ENCODE data around the gene NAP1L5.

The NAP1L5 gene

DNA sequence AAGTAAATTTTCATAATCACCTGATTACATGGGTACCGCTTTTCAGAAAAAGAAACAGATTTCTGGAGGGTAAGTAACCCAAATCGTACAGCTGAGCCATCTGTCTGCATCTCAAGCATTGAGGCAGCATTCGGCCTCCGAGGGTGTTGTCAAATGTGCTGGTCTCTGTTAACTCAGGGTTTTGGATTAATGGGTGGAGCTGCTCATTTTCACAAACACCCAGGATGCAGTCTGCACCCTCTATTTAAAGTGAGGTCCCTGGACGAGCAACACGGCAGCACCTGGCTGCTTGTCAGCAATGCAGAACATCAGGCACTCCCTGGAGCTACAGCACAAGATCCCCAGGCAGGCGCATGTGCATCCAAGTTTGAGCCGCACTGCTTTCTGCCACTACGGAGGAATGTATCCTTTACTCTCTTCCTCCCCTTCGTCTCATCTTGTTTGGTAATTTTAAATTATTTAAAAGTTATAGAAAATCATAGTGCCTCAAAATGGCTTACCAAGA lies 24.7 kb upstream of the NAP1L5 start:
- no peak for DNase-seq (ENCODE audit: low read depth)

DNA sequence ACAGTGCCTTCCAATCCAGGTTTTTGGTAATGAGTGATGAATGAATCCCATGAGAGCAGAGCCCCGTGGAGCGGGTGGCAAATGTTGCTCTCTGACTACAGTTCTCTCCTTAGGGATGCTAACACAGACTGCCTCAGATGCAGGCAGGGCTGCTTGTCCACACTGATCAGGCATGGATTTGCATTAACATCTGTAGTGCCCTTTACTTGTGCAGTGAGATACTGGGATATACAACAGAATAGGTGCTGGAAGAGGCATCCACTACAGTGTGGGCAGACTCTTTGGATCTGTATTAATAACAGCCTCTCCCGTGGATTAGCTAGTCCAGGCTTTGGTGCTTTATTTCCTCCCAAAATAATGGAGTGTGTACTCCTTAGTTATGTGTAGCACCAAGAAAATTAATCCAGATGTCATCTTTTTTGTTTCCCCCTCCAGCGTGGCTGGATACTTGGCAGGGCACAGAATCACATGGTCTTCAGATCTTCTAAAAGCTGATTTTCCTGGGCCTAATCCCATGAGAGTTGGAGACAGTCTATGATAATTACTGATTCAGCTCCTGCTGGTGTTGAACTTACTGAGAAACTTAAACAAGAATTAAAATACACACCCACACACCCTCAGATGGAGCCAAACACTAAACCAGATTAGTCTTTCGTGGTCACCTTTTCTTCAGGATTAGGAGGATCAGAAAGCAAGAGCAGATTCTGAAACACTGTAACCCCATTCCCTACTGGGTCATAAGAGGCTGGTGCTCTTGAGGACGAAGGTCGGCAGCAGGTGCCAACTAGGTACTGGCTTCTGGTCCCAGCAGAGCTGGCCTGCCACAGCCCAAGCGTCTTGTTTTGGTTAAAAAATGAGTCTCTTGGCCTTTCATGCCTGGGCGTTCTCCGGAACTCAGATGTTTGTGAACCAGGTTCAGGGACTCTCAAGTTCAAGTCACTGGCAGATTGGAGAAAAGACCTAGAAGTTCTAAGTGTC lies 23.1 kb upstream of the NAP1L5 start:
- DNase-seq (ENCODE audit: low read depth) = no peak

DNA sequence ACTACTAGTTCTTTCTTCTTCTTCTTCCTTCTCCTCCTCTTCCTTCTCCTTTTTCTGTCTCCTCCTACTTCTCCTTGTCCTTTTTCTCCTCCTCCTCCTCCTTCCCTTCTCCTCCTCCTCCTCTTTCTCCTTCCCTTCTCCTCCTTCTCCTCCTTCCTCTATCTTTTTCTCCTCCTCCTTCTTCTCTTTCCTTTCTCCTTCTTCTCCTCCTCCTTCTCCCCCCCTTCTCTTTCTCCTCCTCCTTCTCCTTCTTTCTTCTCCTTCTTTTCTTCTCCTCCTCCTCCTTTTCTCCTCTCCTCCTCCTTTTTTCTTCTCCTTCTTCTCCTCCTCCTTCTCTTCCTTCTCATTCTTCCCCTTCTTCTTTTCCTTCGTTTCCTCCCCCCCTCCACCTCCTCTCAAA lies 21.8 kb upstream of the NAP1L5 start:
- DNase-seq (ENCODE audit: low read depth) = no peak

DNA sequence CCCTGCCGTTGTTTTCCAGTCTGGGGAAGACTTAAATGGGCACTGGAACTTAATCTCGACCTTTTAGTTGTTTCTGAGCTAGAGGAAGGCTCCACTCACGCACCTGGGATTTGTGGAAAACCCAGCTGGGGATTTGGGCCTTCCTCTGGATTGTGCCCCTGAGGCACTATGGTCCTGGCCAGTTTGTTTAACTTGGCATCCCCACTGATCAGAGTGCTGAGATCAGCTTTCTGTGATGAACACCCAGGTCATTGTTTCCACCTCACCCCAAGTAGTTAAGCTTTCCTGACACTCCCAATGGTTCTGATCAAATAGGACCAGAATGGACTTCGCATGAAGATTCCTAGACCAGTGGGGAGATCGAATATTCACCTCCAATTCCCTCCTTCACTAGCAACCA lies 20.5 kb upstream of the NAP1L5 start:
- no peak for DNase-seq (ENCODE audit: low read depth)

DNA sequence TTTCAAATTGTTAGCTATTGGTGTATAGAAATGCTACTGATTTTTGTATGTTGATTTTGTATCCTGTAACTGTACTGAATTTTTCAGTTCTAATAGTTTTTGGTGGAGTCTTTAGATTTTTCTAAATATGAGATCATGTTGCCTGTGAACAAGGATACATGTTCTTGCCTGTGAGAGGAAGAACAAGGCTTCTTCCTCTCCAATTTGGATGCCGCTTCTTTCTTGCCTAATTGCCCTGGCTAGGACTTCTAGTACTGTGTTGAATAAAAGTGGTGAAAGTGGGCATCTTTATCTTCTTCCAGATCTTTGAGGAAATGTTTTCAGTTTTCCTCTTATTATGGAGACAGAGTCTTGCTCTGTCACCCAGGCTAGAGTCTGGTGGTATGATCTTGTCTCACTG lies 16.2 kb upstream of the NAP1L5 start:
- DNase-seq (ENCODE audit: low read depth) = no peak

DNA sequence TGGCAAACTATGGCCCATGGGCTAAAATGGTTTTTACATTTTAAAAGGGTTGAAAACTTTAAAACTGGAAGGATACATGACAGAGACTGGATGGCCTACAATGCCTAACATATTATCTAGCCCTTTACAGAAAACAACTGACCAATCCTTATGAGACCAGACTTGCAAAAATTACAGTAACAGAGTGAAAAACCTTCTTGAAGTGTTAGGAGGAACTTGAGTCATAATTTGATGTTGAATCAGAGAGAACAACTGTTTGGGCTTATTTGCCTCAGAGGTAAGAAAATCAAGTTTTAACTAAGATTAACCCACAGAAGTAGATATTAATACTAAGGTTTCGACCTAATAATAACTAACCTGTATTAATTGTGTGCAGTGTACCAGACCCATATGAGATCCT lies 12.4 kb upstream of the NAP1L5 start:
- no peak for DNase-seq (ENCODE audit: low read depth)

DNA sequence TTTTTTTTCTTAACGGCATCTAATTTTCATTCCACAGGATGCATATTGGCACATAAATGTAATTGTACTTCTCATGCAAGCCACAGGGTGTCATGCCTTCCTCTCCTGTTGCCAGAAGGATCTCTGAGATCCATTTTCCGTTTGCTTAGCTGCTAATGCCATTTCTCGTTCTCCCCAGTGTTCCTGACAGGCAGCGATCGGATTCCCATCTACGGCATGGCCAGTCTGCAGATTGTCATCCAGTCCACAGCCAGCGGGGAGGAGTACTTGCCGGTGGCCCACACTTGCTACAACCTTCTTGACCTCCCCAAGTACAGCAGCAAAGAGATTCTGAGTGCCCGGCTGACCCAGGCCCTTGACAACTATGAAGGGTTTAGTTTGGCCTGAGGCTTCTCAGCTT lies 8.9 kb upstream of the NAP1L5 start:
- no peak for DNase-seq (ENCODE audit: low read depth)

DNA sequence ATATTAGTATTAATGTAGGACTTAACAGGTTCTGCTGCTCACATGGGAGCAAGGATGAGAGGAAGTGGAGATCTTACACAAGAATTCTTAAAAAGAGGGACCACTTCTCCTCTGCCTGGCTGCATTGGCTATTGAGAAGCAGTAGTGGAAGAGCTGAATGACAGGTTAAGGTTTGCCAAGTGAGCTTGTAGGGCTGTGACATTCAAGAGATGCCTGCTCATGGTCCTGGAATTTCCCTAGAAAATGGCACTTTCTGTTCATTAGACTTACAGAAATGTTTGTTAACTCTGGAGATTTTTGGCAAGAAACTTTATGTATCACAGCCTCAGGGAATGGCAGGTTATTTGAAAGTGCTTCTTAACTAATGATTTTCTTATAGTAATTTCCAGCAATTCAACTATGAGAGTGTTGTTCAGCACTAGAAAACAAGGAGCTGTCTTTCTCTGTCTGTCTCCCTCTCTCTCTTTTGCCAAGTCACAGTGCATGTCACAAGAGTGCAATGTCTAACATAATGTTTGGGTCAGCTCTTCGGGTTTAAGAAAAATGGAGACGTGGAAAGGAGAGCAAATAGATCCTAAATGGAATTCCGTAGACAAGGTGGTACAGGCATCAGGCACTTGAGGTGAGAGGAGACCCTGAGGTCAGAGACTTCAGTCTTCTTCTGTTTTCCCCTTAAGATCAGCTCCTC lies 8.3 kb upstream of the NAP1L5 start:
- DNase-seq (ENCODE audit: low read depth) = no peak

DNA sequence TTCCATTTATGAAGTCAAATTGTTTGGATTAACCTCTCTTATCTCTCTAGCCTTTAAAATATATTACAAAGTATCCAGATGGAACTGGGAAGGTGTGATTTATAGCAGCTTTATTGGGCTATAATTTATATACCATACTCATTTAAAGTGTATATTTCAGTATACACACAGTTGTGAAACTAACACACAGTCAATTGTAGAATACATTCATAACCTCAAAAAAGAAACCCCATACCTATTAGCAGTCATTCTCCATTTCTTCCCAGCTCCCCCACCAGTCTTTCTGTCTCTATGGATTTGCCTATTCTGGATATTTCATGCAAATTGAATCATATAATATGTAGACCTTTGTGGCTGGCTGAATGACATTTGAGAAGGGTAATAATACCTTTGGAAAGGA lies 7.6 kb upstream of the NAP1L5 start:
- no peak for DNase-seq (ENCODE audit: low read depth)

DNA sequence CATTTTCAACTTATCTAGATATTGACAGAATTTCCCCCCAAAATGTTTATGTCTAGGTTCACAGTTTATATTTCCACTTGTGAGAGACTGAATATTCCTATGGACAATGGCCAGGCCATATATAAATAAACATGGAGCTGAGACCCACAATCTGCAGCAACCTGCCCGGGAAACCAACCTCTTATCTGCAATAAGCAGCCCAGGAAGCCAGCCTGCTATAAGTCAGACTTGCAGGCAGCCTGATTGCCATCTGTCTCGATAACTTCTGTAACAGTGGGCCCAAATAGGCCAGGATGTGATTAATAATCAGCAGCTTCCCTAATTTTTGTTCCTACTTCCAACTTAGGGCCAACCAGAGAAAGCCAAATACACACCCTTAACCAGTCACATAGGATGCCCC lies 5.2 kb upstream of the NAP1L5 start:
- no peak for DNase-seq (ENCODE audit: low read depth)

DNA sequence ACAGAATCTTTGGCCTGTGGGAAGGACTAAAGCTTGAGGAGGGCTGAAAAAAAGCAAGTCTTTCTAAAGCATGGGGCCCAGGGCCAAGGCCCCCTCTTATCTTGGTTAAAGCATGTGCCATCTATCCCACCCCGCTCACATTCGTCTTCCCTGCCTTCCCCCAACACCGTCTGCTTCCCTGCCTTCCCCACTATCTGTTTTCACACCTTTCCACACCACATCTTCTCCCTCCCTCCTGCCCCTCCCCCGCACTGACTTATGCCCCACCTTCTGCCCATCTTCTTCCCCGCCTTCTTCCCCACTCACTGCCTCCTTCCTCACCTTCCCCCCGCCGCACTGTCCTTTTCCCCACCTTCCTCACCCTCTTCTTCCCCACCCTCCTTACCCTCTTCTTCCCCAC lies 890 bp upstream of the NAP1L5 start:
- no peak for DNase-seq (ENCODE audit: low read depth)

DNA sequence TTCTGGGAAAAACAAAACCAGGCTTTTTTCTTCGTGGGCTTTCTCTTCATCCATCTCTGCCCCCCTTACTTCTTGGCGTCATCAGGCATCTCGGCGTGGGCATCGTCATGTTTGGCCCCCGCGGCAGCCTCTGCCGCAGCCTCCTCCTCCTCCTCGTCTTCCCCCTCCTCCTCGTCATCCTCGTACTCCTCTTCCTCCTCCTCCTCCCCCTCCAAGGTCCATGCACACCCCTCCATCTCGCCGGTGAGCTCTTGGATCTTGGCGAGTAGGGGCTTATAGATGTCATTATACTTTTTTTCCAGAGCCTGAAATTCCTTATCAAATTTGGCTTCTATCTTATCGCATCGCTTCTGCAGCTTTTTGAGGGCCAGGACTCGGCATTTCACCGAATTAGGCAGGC lies 488 bp downstream of the NAP1L5 start:
- DNase-seq (ENCODE audit: low read depth) = no peak

DNA sequence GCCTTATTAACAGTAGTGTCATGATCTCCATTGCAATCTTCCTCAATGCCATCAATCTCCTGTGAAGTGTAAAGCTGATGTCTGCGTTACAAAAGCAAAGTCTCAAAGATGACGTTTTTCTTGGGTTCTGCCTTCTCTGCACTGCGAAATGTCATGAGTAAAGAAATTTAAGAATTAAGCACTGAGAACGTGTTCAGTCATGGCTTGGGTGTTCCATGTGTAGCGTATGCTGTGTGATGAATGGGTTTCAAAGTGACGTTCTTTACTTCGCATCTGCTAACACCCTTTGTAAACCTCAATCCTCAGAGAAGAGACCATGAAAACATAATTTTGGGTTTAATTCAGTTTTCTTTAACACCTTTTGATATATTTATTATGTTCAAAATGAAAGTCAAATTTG lies 999 bp downstream of the NAP1L5 start:
- no peak for DNase-seq (ENCODE audit: low read depth)

DNA sequence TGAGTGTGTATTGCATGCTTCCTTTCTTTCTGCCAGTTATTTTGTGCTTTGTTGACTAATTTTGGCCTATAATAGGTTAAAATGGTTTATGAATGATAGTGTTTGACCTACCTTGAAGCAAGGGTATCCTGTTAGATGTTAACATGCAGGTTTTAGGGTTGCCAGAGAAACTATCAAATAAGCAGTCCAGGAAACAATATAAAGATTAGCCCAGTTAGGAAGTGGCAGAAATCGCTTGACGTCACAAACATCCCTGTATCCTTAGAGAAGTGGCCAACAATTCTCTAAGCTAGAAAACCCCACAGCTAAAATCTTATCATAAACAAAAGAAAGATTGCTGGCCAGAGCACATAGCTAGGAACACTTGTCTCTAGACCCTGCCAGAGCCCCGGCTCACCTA lies 3.8 kb downstream of the NAP1L5 start:
- no peak for DNase-seq (ENCODE audit: low read depth)

DNA sequence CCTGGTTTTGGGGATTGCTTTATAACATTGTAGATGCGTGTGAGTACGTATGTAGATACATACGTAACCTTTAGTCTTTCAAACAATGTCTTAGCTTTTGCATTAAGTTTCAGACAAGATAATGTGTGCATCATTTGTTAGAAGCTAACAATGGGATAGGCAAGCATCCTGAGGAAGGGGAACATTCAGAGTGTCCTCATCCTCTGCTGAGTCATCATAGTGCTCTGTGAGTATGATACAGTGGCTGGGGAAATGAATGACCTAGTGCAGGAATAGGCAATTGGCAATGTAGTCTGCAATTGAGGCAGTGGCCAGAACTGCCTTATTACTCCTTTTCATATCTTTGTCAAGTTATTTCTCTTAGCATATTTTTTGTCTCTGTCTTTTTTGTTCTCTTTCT lies 7.3 kb downstream of the NAP1L5 start:
- DNase-seq (ENCODE audit: low read depth) = no peak

DNA sequence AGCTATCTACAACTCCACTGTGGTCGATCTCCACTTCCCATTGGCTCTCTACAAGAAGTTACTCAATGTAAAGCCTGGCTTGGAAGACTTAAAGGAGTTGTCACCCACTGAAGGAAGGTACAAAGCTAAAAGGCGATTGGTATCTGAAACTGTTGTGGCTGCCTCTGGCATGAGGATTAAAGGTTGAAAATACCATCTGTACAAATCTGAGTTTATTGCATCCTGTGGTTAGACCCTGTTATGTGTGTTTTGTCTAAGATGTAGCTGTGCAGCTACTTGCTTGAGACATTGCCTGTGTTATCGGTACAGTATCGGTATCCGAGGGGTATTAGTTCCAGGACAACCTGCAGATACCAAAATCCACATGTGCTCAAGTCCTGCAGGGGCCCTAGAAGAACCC lies 16.4 kb downstream of the NAP1L5 start:
- no peak for DNase-seq (ENCODE audit: low read depth)

DNA sequence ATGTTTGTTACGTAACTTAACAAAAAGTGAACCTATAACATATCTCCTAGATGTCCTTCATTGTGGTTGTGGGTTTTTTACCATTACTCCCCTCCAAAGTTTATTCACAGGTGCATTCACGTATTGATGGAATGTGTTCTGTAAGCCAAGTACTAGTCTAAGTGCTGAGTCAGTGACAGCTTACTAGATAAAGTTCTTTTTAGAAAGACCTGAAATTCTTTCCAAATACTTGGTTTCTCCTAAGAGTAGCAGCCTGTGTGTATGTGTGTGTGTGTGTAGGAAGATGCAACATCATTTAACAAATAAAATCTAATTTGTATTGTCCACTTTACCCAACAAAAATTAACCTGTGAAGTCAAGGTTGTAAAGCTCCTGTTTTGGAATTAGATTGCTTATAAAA lies 22.1 kb downstream of the NAP1L5 start:
- DNase-seq (ENCODE audit: low read depth) = no peak

DNA sequence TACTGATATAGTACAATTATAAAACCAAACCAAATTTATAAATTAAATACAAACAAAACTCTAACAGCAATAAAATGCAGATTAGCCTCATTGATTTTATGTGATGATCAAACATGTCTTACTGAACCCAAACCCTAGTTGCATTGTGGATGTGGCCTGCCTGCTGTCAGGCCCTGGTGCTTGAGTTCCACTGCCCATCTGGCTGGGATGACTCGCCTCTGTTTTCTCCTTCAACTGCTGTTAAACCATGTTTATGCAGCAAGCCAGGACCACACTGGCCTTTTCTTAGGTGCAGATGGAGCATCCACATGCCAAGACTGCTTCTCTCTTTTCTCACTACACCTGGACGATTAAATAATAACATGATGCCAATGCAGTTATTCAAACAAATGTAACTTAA lies 22.6 kb downstream of the NAP1L5 start:
- no peak for DNase-seq (ENCODE audit: low read depth)

DNA sequence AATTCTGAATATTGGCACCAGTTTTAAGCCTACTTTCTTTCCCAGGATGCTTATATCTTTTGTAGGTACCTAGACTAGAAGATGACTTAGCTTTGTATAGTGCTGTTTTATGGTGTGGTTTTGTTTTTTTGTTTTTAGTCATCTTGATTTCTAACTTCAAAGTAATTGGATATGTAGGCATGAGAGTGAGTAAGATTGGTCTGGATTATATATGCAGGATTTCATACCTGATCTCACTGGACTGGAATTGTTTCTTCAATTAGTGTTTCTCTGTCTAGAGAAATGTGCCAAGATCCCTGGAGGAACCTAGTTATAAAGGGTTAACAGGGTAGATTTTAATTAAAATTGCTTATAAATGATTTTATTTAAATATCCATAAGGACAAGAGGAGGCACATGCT lies 23.1 kb downstream of the NAP1L5 start:
- no peak for DNase-seq (ENCODE audit: low read depth)

DNA sequence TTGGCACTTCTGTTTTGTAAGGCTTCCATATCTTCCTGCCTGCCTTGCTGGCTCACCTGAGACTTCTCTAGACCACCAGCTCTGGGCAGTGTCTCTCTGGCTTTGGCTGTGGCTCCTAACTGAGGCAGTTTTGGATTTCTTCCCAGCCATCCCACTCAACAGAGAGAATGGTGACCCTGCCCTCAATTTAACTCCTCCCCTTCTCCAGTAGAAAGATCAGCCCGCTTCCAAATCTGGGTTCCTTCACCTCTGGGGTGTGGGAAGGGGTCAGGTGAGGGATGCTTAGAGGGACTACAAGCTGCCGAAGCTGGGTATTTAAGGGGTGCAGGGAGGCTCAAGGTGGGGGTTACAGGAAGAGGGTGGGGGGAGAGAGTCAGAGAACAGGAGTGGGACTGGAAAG lies 23.7 kb downstream of the NAP1L5 start:
- DNase-seq (ENCODE audit: low read depth) = no peak

DNA sequence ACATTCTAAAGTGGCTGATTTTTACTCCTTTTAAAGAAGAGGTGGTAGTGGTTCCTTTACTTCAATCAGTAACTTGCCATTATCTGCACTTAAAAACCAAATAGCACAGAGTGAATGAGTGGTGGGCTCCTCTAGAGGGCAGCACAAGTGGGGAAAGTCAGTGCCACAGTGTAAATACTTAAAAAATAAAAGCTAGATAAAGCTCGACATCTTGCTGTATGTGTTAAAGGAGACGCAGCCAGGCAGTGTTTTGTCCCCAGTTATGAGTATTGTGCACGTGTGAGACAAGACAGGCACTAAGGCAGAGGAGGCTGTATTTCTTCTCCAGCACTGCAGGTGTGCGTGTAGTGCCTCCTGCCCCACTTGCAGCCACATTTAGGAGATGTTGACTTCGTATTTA lies 24.6 kb downstream of the NAP1L5 start:
- DNase-seq (ENCODE audit: low read depth) = no peak

DNA sequence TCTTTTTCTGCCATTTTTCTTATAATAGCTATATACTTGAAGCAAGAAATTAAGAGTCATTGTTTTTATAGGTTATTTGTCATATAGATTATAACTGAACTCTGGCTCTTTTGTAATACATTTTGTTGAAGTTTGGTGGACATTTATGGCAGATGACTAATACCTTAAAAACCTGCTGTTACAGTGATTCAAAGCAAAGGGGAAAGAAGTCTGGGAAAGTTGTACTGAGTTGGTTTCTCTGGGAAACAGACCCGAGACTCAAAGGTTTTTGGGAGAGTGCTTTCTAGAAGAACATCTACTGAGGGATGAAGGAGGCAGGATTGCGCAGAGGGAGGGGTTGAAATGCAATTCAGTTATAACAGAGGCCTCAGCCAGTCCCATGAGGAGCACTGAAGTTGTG lies 35.9 kb downstream of the NAP1L5 start:
- no peak for DNase-seq (ENCODE audit: low read depth)

Data from stimulated activated CD8-positive, alpha-beta memory T cell treated with anti-CD3 and anti-CD28 coated beads, Interleukin-4, amount 100 ng/mL, for 24 hours (primary cell).